Body of pancreas (tissue), 4 donors: ENCODE measurements around the gene KLHL17.

Experiments
- CTCF ChIP-seq, 7 experiments: fragments of 450-650 bp in 4 of 7; fragments of 200-600 bp in 3 of 7; sonication (generic) in 3 of 7; IDR thresholded peaks; one replicate each; pipeline ENCODE4 v1.5.1; 2016 to 2019; ENCODE audit warnings: antibody characterized with exemption in 7 of 7
- POLR2A ChIP-seq, 3 donors: fragments of 450-650 bp; IDR thresholded peaks; one replicate each; pipeline ENCODE4 v1.6.1; 2016; ENCODE audit warnings: antibody characterized with exemption in 3 of 3, mild to moderate bottlenecking in 2 of 3

- TF ChIP-seq CTCF (IDR thresholded peaks at IDR 0.05), result no peak
- TF ChIP-seq POLR2A (IDR thresholded peaks at IDR 0.05), result no peak
These were observed 38.3 kb downstream of the KLHL17 start for GRCh38 chr1:998745-998994.
